OCI-LY1 (cell line): ENCODE data around the gene SZT2.

Source experiments
- CTCF ChIP-seq: fragments of 200-600 bp; sonication (generic), shearing (Covaris generic); IDR thresholded peaks from 2 replicates; pipeline ENCODE4 v1.5.1; 2017; ENCODE audit warnings: mild to moderate bottlenecking, antibody characterized with exemption, low read length, moderate library complexity, mixed read lengths
- EZH2 ChIP-seq: fragments of 200-600 bp; sonication (generic), shearing (Covaris generic); IDR thresholded peaks from 2 replicates; pipeline ENCODE4 v1.8.0; 2017; ENCODE audit warnings: borderline replicate concordance, mixed run types, mild to moderate bottlenecking, antibody characterized with exemption, low read length, moderate library complexity, mixed read lengths

- TF ChIP-seq CTCF, result no peak
- TF ChIP-seq EZH2, result no peak
Observed at GRCh38 chr1:43446881-43447835, 57.5 kb downstream of the SZT2 start.
